Endothelial cell of umbilical vein (primary cell): ENCODE data around the gene ZDHHC14. TPM values are rescaled to one million over a fixed set of nuclear protein-coding genes. Genes with fewer than 3 reads are reported as not detected.

ENCODE experiments used
- BruUV-seq: library from RNA; stranded (reverse); fragments of 400-500 nt; replicated peaks from 2 replicates; lab custom pipeline; 2021; lab: Mats Ljungman, UMichigan
- CTCF ChIA-PET: fragments of 300-600, 350-600 bp; sonication (Branson Sonifier 250); formaldehyde crosslinking; loops from one replicate; lab custom pipeline; 2021; ENCODE audit warnings: antibody characterized with exemption, inconsistent platforms; lab: Charles Lee
- POLR2A ChIA-PET: fragments of 300-600, 350-600 bp; sonication (Branson Sonifier 250); formaldehyde crosslinking; loops from one replicate; lab custom pipeline; 2021; ENCODE audit warnings: antibody characterized with exemption, inconsistent platforms; lab: Charles Lee
- DNase-seq: peaks from one replicate; pipeline ENCODE4 v3.0.0-alpha.2; 2011; ENCODE audit warnings: low read depth, low spot score
- FAIRE-seq: peaks from 2 replicates; lab custom pipeline; 2011; peaks lifted over from hg19 to GRCh38; lab: Jason Lieb, UNC
- H2AFZ ChIP-seq: 2 replicates; pipeline ENCODE4 v1.6.0; 2012; ENCODE audit warnings: low read depth, low read length, control low read depth, inconsistent platforms
- H3K27ac ChIP-seq: 2 replicates; pipeline ENCODE4 v1.5.1; 2011; ENCODE audit warnings: low read depth, mild to moderate bottlenecking, control low read depth, low read length, moderate library complexity; ENCODE audit not compliant: insufficient read depth
- H3K27me3 ChIP-seq, 2 experiments: 2 replicates each; pipeline versions ENCODE4 v1.6.0 to v1.6.1; 2011; ENCODE audit warnings: low read length in 2 of 2, mixed read lengths in 1 of 2; ENCODE audit not compliant: control insufficient read depth in 2 of 2, insufficient read depth in 2 of 2
- H3K36me3 ChIP-seq, 2 experiments: 2 replicates in 1 of 2; 3 replicates in 1 of 2; pipeline ENCODE4 v1.5.1; 2011; ENCODE audit warnings: low read length in 2 of 2, mild to moderate bottlenecking in 1 of 2, moderate library complexity in 1 of 2; ENCODE audit not compliant: control insufficient read depth in 2 of 2, insufficient read depth in 2 of 2; ENCODE audit errors: extremely low read depth in 1 of 2
- H3K4me1 ChIP-seq: 3 replicates; pipeline ENCODE4 v1.5.1; 2011; ENCODE audit warnings: mild to moderate bottlenecking, low read length; ENCODE audit not compliant: control insufficient read depth, insufficient read depth; ENCODE audit errors: extremely low read depth
- H3K4me2 ChIP-seq: 2 replicates; pipeline ENCODE4 v1.6.1; 2011; ENCODE audit warnings: low read length, control low read depth, mixed read lengths; ENCODE audit not compliant: insufficient read depth
- H3K4me3 ChIP-seq, 3 experiments: fragments of 200-600 bp in 1 of 3; sonication (generic), shearing (Covaris generic) in 1 of 3; replicated peaks in 1 of 3; 2 replicates each; pipeline ENCODE4 v1.5.1; 2011 to 2016; ENCODE audit warnings: control low read depth in 3 of 3, low read length in 3 of 3, mild to moderate bottlenecking in 2 of 3, inconsistent platforms in 1 of 3, low read depth in 1 of 3, moderate library complexity in 1 of 3; ENCODE audit not compliant: insufficient read depth in 1 of 3
- H3K79me2 ChIP-seq: 2 replicates; pipeline ENCODE4 v1.6.0; 2012; ENCODE audit warnings: low read length, inconsistent platforms; ENCODE audit not compliant: control insufficient read depth, insufficient read depth
- H3K9ac ChIP-seq: replicated peaks from 2 replicates; pipeline ENCODE3; 2011; ENCODE audit warnings: low read length, control low read depth; ENCODE audit not compliant: insufficient read depth; ENCODE audit errors: extremely low read depth
- H3K9me1 ChIP-seq: replicated peaks from 3 replicates; pipeline ENCODE4 v1.6.0; 2011; ENCODE audit warnings: mild to moderate bottlenecking, low read length; ENCODE audit not compliant: control insufficient read depth, insufficient read depth; ENCODE audit errors: extremely low read depth
- H3K9me3 ChIP-seq: replicated peaks from 2 replicates; pipeline ENCODE4 v1.5.1; 2012; ENCODE audit warnings: low read length, inconsistent platforms; ENCODE audit not compliant: control insufficient read depth, insufficient read depth
- H4K20me1 ChIP-seq: replicated peaks from 2 replicates; pipeline ENCODE3; 2011; ENCODE audit warnings: mild to moderate bottlenecking, low read length; ENCODE audit not compliant: control insufficient read depth, insufficient read depth; ENCODE audit errors: extremely low read depth
- EZH2 ChIP-seq: IDR thresholded peaks from 2 replicates; pipeline ENCODE4 v1.6.1; 2012; ENCODE audit warnings: borderline replicate concordance, low read depth, mild to moderate bottlenecking, moderate library complexity, low read length, inconsistent platforms; ENCODE audit not compliant: severe bottlenecking
- FOS ChIP-seq: IDR thresholded peaks from 2 replicates; pipeline ENCODE4 v1.6.1; 2011; ENCODE audit warnings: mild to moderate bottlenecking, low read length, moderate library complexity, borderline replicate concordance; ENCODE audit not compliant: insufficient read depth
- GATA2 ChIP-seq: IDR thresholded peaks from 2 replicates; pipeline ENCODE4 v1.7.0; 2011; ENCODE audit warnings: low read depth, mild to moderate bottlenecking, moderate library complexity, mixed read lengths, low read length; ENCODE audit not compliant: insufficient read length, insufficient read depth
- JUN ChIP-seq: IDR thresholded peaks from 2 replicates; pipeline ENCODE4 v1.6.1; 2011; ENCODE audit warnings: borderline replicate concordance, low read depth; ENCODE audit not compliant: insufficient read length, insufficient read depth
- MYC ChIP-seq: IDR thresholded peaks from one replicate; pipeline ENCODE4 v1.6.1; 2011; ENCODE audit warnings: mild to moderate bottlenecking, low read depth, low read length
- POLR2A ChIP-seq: IDR thresholded peaks from 2 replicates; pipeline ENCODE4 v1.6.1; 2012; ENCODE audit warnings: low read depth, mild to moderate bottlenecking, control low read depth, low read length
- POLR2AphosphoS5 ChIP-seq: IDR thresholded peaks from 2 replicates; pipeline ENCODE4 v1.6.1; 2012; ENCODE audit warnings: low read depth, mild to moderate bottlenecking, control low read depth, low read length, moderate library complexity; ENCODE audit not compliant: insufficient read depth
- dilution Hi-C: fragments of 300-500 bp; cut with MboI; formaldehyde crosslinking; loops from one replicate; pipeline ENCODE4 v1.15.0; 2019; ENCODE audit warnings: low sequenced_read_pairs; ENCODE audit not compliant: extremely low pct_ligation_motif_present
- intact Hi-C: fragments of 100-400 bp; cut with micrococcal nuclease; formaldehyde crosslinking; loops from one replicate; pipeline ENCODE4 v1.10.0; 2022
- polyA plus RNA-seq, 4 experiments: library from polyadenylated mRNA; depleted of rRNA in 3 of 4; stranded (reverse) in 3 of 4; unstranded in 1 of 4; fragments of >200 nt; gene quantifications; 2 replicates each; pipeline versions ENCODE4 v1.2.1 to v1.2.3, GENCODE V29; 2011 to 2012; ENCODE audit warnings: missing spikeins in 1 of 4
- total RNA-seq: library from RNA; stranded (reverse); gene quantifications from 2 replicates; pipeline ENCODE4 v1.2.3, GENCODE V29; 2021
- TF ChIP-seq, protein P1 (sequence below): IDR thresholded peaks from 2 replicates; pipeline ENCODE4 v1.6.1; 2011; ENCODE audit not compliant: insufficient read depth, insufficient read length
- TF ChIP-seq, protein P2 (sequence below), 2 donors: IDR thresholded peaks; 1 replicate in 1 of 2; 2 replicates in 1 of 2; pipeline ENCODE4 v1.5.1; 2011; ENCODE audit warnings: low read length in 2 of 2, mild to moderate bottlenecking in 2 of 2, moderate library complexity in 2 of 2, control low read depth in 1 of 2, inconsistent platforms in 1 of 2, low read depth in 1 of 2; ENCODE audit not compliant: insufficient read depth in 1 of 2; ENCODE audit errors: extremely low read depth in 1 of 2

Gene ZDHHC14
- total and polyA plus RNA-seq, 2 donors (not counting 3 experiments of a cell fraction or from before 2014, with no cell fraction given) = 23.0 to 25.6 TPM

DNA sequence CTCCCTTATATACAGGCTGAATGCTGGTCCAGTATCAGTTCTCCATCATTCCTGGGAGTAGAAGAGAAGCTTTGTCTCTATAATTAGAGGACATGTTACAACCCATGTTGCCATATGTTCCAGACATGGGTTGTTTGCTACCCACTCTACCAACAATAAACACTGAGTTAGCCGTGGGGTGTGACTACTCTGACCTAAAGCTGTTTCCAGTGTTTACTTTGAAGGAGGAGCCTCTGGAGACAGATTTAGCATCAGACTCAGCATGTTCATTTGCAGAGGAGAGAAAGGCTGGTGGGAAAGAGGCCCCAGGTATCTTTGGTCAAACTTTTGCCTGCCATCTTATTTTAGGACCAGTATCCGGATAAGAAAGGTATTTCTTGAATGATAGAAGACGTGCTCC lies 284.2 kb downstream of the ZDHHC14 start:
- Histone ChIP-seq H4K20me1 (no peaks in the 10 kb centered on the region), H3K9ac (no peak overlapping the region), H3K27me3 (no peaks in the 10 kb centered on the region), H3K27ac (no peak overlapping the region), H3K4me1 (peaks cover 7% of the 10 kb centered on the region), H3K4me2 (no peak overlapping the region), H2AFZ (no peak overlapping the region), H3K4me3 (no peak overlapping the region), H3K9me1 (no peaks in the 10 kb centered on the region), H3K9me3 (no peaks in the 10 kb centered on the region), H3K79me2 (no peaks in the 10 kb centered on the region), H3K36me3 (no peaks in the 10 kb centered on the region)
- dilution Hi-C loops = no loop called here
- BruUV-seq = no TSS peak
- intact Hi-C loops = loop anchor here (5.0 kb wide), 2 partner anchors 203 to 328 kb away; no protein-coding TSS in a partner anchor
- DNase-seq (no peak), FAIRE-seq (no peak)
- ChIA-PET CTCF (interaction anchor here (0.8 to 6.5 kb wide), 5 partner anchors 10 to 350 kb away, joined by 3 to 121 read pairs (median 4); no protein-coding TSS in a partner anchor), POLR2A (no interaction called here)
- no peak for TF ChIP-seq JUN
- TF ChIP-seq MYC = no peak
- TF ChIP-seq POLR2AphosphoS5 = no peak

DNA sequence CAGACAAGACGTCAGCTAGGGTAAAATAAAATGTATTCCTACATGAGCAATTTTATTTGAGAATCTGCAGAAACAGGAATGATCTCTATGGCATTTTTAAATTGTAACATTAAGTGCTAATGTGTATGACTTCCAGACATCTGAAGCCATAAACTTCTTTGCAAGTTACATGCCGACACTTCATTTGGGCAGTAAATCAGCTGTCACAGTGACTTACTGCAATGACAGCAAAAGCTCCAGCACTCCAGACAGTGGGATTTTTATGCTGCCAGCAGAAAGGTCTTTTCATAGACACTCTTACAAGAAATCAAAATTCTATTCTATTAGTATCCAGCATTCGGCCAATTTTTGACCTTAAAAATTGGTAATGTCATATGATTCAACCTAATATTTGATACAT lies 285.7 kb downstream of the ZDHHC14 start:
- BruUV-seq = no TSS peak
- Histone ChIP-seq H3K9ac (no peak overlapping the region), H3K36me3 (no peaks in the 10 kb centered on the region), H2AFZ (no peak overlapping the region), H3K4me2 (no peak overlapping the region), H3K9me1 (no peaks in the 10 kb centered on the region), H3K4me3 (no peak overlapping the region), H3K9me3 (no peaks in the 10 kb centered on the region), H3K79me2 (no peaks in the 10 kb centered on the region), H3K27ac (no peak overlapping the region), H3K27me3 (no peaks in the 10 kb centered on the region), H3K4me1 (peaks cover 7% of the 10 kb centered on the region), H4K20me1 (no peaks in the 10 kb centered on the region)
- CTCF ChIA-PET = interaction anchor here (0.5 to 6.5 kb wide), 26 partner anchors 9 to 479 kb away, joined by 3 to 121 read pairs (median 4); partner anchors contain the start of gene TMEM242
- FAIRE-seq (no peak), DNase-seq (no peak)
- POLR2A ChIA-PET = no interaction called here
- dilution Hi-C loops (no loop called here), intact Hi-C loops (loop anchor here (1.0 to 5.0 kb wide), 4 partner anchors 204 to 352 kb away; no protein-coding TSS in a partner anchor)
- no peak for TF ChIP-seq MYC
- no peak for TF ChIP-seq POLR2A
- TF ChIP-seq, protein P1, sequence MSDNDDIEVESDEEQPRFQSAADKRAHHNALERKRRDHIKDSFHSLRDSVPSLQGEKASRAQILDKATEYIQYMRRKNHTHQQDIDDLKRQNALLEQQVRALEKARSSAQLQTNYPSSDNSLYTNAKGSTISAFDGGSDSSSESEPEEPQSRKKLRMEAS = no peak
- TF ChIP-seq, protein P2, sequence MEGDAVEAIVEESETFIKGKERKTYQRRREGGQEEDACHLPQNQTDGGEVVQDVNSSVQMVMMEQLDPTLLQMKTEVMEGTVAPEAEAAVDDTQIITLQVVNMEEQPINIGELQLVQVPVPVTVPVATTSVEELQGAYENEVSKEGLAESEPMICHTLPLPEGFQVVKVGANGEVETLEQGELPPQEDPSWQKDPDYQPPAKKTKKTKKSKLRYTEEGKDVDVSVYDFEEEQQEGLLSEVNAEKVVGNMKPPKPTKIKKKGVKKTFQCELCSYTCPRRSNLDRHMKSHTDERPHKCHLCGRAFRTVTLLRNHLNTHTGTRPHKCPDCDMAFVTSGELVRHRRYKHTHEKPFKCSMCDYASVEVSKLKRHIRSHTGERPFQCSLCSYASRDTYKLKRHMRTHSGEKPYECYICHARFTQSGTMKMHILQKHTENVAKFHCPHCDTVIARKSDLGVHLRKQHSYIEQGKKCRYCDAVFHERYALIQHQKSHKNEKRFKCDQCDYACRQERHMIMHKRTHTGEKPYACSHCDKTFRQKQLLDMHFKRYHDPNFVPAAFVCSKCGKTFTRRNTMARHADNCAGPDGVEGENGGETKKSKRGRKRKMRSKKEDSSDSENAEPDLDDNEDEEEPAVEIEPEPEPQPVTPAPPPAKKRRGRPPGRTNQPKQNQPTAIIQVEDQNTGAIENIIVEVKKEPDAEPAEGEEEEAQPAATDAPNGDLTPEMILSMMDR (IDR thresholded peaks at IDR 0.05; ENCODE audit: extremely low read depth in 1 of 2, insufficient read depth in 1 of 2, low read depth in 1 of 2, low read length in 2 of 2) = no peak
- no peak for TF ChIP-seq POLR2AphosphoS5
- no peak for TF ChIP-seq EZH2
- no peak for TF ChIP-seq FOS
- no peak for TF ChIP-seq JUN
- TF ChIP-seq GATA2 = no peak
